Measurements from ENCODE around the gene SNED1.

GRCh38 chr2:241073166-241074064 is 75.0 kb downstream of the SNED1 start:
- TF ChIP-seq, protein P1, sequence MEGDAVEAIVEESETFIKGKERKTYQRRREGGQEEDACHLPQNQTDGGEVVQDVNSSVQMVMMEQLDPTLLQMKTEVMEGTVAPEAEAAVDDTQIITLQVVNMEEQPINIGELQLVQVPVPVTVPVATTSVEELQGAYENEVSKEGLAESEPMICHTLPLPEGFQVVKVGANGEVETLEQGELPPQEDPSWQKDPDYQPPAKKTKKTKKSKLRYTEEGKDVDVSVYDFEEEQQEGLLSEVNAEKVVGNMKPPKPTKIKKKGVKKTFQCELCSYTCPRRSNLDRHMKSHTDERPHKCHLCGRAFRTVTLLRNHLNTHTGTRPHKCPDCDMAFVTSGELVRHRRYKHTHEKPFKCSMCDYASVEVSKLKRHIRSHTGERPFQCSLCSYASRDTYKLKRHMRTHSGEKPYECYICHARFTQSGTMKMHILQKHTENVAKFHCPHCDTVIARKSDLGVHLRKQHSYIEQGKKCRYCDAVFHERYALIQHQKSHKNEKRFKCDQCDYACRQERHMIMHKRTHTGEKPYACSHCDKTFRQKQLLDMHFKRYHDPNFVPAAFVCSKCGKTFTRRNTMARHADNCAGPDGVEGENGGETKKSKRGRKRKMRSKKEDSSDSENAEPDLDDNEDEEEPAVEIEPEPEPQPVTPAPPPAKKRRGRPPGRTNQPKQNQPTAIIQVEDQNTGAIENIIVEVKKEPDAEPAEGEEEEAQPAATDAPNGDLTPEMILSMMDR (IDR thresholded peaks at IDR 0.05; ENCODE audit: low read length) = no peak
- no peak for TF ChIP-seq EZH2 (optimal IDR thresholded peaks at IDR 0.05; ENCODE audit: low read depth, low read length)
